ENCODE data around the gene CFAP99.

DNA sequence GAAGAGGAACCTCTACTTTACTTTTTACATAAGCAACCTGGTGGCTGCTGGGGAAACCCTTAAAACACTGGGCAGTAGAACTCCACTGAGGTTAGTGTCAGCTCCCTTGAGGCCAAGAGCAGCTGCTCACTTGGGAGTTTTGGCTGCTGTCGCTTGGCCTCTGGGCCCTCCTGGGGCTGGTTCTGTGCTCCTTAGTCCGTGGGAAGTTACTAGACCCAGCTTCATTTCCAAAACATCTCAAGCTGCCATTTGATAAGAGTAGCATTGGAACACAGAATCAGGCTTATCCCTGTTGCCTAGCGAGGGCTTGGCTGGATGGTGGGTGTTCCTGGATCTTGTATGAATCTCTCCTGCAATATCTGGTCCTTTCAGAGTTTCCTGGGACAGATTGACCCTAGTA, 76.2 kb downstream of the CFAP99 start:
- TF ChIP-seq, protein P1, sequence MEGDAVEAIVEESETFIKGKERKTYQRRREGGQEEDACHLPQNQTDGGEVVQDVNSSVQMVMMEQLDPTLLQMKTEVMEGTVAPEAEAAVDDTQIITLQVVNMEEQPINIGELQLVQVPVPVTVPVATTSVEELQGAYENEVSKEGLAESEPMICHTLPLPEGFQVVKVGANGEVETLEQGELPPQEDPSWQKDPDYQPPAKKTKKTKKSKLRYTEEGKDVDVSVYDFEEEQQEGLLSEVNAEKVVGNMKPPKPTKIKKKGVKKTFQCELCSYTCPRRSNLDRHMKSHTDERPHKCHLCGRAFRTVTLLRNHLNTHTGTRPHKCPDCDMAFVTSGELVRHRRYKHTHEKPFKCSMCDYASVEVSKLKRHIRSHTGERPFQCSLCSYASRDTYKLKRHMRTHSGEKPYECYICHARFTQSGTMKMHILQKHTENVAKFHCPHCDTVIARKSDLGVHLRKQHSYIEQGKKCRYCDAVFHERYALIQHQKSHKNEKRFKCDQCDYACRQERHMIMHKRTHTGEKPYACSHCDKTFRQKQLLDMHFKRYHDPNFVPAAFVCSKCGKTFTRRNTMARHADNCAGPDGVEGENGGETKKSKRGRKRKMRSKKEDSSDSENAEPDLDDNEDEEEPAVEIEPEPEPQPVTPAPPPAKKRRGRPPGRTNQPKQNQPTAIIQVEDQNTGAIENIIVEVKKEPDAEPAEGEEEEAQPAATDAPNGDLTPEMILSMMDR (IDR thresholded peaks at IDR 0.05 in 2 of 3, conservative IDR thresholded peaks at IDR 0.05 in 1 of 3; ENCODE audit: insufficient read depth in 2 of 3, low read depth in 1 of 3, low read length in 3 of 3): no peak
- TF ChIP-seq HMGN3 (IDR thresholded peaks at IDR 0.05; ENCODE audit: borderline replicate concordance, extremely low read depth, insufficient read length, low read depth, low read length): no peak
- no peak for TF ChIP-seq KLF13 (tag; IDR thresholded peaks at IDR 0.05; ENCODE audit: borderline replicate concordance, low read depth)
- TF ChIP-seq NRF1 (conservative IDR thresholded peaks at IDR 0.05 in 1 of 2, IDR thresholded peaks at IDR 0.05 in 1 of 2): no peak
- TF ChIP-seq, protein P2, sequence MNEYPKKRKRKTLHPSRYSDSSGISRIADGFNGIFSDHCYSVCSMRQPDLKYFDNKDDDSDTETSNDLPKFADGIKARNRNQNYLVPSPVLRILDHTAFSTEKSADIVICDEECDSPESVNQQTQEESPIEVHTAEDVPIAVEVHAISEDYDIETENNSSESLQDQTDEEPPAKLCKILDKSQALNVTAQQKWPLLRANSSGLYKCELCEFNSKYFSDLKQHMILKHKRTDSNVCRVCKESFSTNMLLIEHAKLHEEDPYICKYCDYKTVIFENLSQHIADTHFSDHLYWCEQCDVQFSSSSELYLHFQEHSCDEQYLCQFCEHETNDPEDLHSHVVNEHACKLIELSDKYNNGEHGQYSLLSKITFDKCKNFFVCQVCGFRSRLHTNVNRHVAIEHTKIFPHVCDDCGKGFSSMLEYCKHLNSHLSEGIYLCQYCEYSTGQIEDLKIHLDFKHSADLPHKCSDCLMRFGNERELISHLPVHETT (CRISPR knock-in tag; conservative IDR thresholded peaks at IDR 0.05 in 1 of 2, IDR thresholded peaks at IDR 0.05 in 1 of 2): no peak
- TF ChIP-seq, protein P3, sequence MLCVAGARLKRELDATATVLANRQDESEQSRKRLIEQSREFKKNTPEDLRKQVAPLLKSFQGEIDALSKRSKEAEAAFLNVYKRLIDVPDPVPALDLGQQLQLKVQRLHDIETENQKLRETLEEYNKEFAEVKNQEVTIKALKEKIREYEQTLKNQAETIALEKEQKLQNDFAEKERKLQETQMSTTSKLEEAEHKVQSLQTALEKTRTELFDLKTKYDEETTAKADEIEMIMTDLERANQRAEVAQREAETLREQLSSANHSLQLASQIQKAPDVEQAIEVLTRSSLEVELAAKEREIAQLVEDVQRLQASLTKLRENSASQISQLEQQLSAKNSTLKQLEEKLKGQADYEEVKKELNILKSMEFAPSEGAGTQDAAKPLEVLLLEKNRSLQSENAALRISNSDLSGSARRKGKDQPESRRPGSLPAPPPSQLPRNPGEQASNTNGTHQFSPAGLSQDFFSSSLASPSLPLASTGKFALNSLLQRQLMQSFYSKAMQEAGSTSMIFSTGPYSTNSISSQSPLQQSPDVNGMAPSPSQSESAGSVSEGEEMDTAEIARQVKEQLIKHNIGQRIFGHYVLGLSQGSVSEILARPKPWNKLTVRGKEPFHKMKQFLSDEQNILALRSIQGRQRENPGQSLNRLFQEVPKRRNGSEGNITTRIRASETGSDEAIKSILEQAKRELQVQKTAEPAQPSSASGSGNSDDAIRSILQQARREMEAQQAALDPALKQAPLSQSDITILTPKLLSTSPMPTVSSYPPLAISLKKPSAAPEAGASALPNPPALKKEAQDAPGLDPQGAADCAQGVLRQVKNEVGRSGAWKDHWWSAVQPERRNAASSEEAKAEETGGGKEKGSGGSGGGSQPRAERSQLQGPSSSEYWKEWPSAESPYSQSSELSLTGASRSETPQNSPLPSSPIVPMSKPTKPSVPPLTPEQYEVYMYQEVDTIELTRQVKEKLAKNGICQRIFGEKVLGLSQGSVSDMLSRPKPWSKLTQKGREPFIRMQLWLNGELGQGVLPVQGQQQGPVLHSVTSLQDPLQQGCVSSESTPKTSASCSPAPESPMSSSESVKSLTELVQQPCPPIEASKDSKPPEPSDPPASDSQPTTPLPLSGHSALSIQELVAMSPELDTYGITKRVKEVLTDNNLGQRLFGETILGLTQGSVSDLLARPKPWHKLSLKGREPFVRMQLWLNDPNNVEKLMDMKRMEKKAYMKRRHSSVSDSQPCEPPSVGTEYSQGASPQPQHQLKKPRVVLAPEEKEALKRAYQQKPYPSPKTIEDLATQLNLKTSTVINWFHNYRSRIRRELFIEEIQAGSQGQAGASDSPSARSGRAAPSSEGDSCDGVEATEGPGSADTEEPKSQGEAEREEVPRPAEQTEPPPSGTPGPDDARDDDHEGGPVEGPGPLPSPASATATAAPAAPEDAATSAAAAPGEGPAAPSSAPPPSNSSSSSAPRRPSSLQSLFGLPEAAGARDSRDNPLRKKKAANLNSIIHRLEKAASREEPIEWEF (CRISPR knock-in tag; IDR thresholded peaks at IDR 0.05): no peak
- no peak for TF ChIP-seq GABPA (tag; conservative IDR thresholded peaks at IDR 0.05; ENCODE audit: low read depth)
- no peak for TF ChIP-seq RAD51 (IDR thresholded peaks at IDR 0.05; ENCODE audit: borderline replicate concordance, low read depth)
- TF ChIP-seq FOSL1 (tag; conservative IDR thresholded peaks at IDR 0.05): no peak
- no peak for TF ChIP-seq FOXM1 (IDR thresholded peaks at IDR 0.05; ENCODE audit: low read depth)
- no peak for TF ChIP-seq FOXM1 (CRISPR knock-in tag; IDR thresholded peaks at IDR 0.05; ENCODE audit: low read depth)

Data from K562 (cell line).